Mucosa of descending colon (tissue), 3 donors: ENCODE results near the gene IGSF1. TPM values are rescaled to one million over a fixed set of nuclear protein-coding genes. Genes with fewer than 3 reads are reported as not detected.

Source experiments
- ATAC-seq: fragments of 200-7000 bp; cut with Tn5 transposase; one replicate; pipeline ENCODE4 v1.9.1; 2020; ENCODE audit warnings: mild to moderate bottlenecking, moderate library complexity
- DNase-seq, 3 donors: peaks; one replicate each; pipeline ENCODE4 v3.0.0-alpha.2; 2020
- H3K36me3 ChIP-seq: fragments of 200-600 bp; one replicate; pipeline ENCODE4 v1.8.0; 2021; ENCODE audit warnings: low read depth, mild to moderate bottlenecking
- H3K4me1 ChIP-seq: fragments of 200-600 bp; one replicate; pipeline ENCODE4 v1.8.0; 2021; ENCODE audit warnings: low read depth, mild to moderate bottlenecking
- H3K4me3 ChIP-seq: fragments of 200-600 bp; one replicate; pipeline ENCODE4 v1.8.0; 2021; ENCODE audit warnings: mild to moderate bottlenecking
- H3K9me3 ChIP-seq: fragments of 200-600 bp; one replicate; pipeline ENCODE4 v1.8.0; 2021; ENCODE audit warnings: mild to moderate bottlenecking
- intact Hi-C, 2 donors: fragments of 100-400 bp; cut with DNase I in 1 of 2; cut with micrococcal nuclease in 1 of 2; formaldehyde crosslinking; loops; one replicate each; pipeline versions ENCODE4 v1.11.0 to v1.11.1; 2022; cut with DNase I, micrococcal nuclease
- long read RNA-seq, 2 donors: library from polyadenylated mRNA; unstranded; transcript quantifications; one replicate each; pipeline ENCODE4 v2.0.0, GENCODE V29; 2019 to 2021
- total RNA-seq, 3 donors: library from RNA; stranded (reverse); fragmentation: NEBNext Ultra II Directional in 2 of 3; extraction: Animal tissue kit (Norgen Biotek cat#: 25700) in 2 of 3; gene quantifications; one replicate each; pipeline versions ENCODE4 v1.2.1 to v1.2.4, GENCODE V29; 2021 to 2023
- TF ChIP-seq, protein P1 (sequence below): fragments of 200-600 bp; IDR thresholded peaks from one replicate; pipeline ENCODE4 v1.8.0; 2022; ENCODE audit warnings: antibody characterized with exemption, mild to moderate bottlenecking
- donor health status: DM: no; HTN: no; CAD: no; lungs with moderate emphysema.
- donor health status: DM: no; HTN: no; CAD: no.
- donor health status: DM: no; HTN: yes; CAD: no.

IGSF1 gene
- total RNA-seq: under 1 TPM in 2 of 3 donors, not detected in 1; 0.12 to 0.66 TPM
- long read RNA-seq, donor 1, partial matches to known transcripts: 0 of 1 reads
- long read RNA-seq, donor 1, other reads (novel, unspliced or antisense): 0 of 1 reads
- long read RNA-seq, donor 2: 0 reads

DNA sequence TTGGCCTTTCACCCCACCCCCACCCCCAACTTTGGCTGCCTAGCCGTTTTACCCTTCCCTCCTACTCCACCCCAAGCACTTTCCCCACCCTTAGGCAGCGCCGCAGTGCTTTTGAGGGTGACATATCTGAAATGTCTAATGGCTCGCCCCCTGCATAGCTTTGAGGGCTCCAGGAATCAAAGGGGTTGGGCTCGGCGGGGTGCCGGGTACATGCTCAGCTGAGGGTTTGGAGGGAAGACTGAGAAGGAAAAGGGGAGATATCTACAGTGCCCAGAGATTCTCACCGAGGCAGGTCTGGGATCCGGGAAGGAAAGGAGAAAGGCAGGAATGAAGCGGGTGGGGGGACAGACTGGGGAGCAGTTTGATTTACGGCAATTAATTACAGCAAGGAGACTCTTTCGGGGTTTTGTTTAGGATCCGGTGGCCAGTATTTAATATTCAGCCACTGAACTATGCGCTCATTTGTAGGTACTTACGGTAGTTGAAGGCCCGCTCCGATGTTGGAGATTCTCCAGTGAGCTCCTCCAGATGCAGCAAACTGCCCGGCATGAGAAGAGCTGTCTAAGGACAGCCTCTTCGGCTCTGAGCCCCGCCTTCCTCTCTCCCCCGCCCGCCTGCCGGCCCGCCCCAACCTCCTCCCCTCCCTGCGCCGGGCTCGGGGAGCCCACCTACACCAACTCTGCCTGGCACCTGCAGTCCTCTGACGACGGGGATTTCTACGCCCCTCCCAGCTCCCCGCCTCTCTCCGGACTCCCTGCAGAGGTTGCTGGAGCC, at the start of gene IGSF1:
IGSF1 (minus strand) TSS at position 569 of the 774 bp plus-strand sequence. CDS start 2,632 bp downstream, outside the sequence.
- peak in 2 of 3 donors; percentile 14 to 19 for DNase-seq
- peak; percentile 25 for ATAC-seq
- no peak within 1 kb of the TSS for H3K4me3 ChIP-seq
- H3K4me1 ChIP-seq: no peaks in the 10 kb centered on the region
- TF ChIP-seq, protein P1, sequence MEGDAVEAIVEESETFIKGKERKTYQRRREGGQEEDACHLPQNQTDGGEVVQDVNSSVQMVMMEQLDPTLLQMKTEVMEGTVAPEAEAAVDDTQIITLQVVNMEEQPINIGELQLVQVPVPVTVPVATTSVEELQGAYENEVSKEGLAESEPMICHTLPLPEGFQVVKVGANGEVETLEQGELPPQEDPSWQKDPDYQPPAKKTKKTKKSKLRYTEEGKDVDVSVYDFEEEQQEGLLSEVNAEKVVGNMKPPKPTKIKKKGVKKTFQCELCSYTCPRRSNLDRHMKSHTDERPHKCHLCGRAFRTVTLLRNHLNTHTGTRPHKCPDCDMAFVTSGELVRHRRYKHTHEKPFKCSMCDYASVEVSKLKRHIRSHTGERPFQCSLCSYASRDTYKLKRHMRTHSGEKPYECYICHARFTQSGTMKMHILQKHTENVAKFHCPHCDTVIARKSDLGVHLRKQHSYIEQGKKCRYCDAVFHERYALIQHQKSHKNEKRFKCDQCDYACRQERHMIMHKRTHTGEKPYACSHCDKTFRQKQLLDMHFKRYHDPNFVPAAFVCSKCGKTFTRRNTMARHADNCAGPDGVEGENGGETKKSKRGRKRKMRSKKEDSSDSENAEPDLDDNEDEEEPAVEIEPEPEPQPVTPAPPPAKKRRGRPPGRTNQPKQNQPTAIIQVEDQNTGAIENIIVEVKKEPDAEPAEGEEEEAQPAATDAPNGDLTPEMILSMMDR: no peak
- no peaks in the 10 kb centered on the region for H3K36me3 ChIP-seq
- H3K9me3 ChIP-seq: no peaks in the 10 kb centered on the region
- intact Hi-C loops: no loop called here

DNA sequence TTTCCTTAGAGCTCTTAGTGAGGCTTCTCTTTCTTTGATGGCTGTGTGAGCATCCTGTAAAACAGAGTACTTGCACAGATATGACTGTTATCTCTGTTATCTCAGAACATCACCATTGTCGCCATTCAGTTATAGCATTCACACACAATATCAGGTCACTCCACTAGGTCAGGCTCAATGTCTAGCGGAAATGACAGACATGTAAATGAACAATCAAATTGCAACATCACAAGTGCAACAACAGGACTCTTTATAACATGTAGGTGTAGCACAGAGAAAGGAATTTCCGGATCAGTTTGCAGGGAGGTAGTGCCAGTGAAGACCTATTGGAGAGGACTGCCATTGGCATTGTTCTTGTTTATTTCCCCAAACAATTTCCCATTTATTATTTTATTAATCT, 43.2 kb upstream of the IGSF1 start:
- no peak for DNase-seq

GRCh38 chrX:131331152-131331551, 42.0 kb upstream of the IGSF1 start:
- intact Hi-C loops: no loop called here

More for the DNA sequence above, 43.2 kb upstream of the IGSF1 start:
- TF ChIP-seq, protein P1: no peak
- no peaks in the 10 kb centered on the region for H3K4me1 ChIP-seq
- no peaks in the 10 kb centered on the region for H3K9me3 ChIP-seq
- H3K4me3 ChIP-seq: no peak overlapping the region
- ATAC-seq: no peak
- no peaks in the 10 kb centered on the region for H3K36me3 ChIP-seq
- intact Hi-C loops: no loop called here

GRCh38 chrX:131330735-131331134, 41.6 kb upstream of the IGSF1 start:
- ATAC-seq: no peak
- TF ChIP-seq, protein P1: no peak
- Histone ChIP-seq H3K9me3 (no peaks in the 10 kb centered on the region), H3K36me3 (no peaks in the 10 kb centered on the region), H3K4me1 (no peaks in the 10 kb centered on the region), H3K4me3 (no peak overlapping the region)
- intact Hi-C loops: no loop called here
- DNase-seq: no peak

More at GRCh38 chrX:131331152-131331551, 42.0 kb upstream of the IGSF1 start:
- Histone ChIP-seq H3K4me1 (no peaks in the 10 kb centered on the region), H3K36me3 (no peaks in the 10 kb centered on the region), H3K9me3 (no peaks in the 10 kb centered on the region), H3K4me3 (no peak overlapping the region)
- TF ChIP-seq, protein P1: no peak
- DNase-seq (no peak), ATAC-seq (no peak)

GRCh38 chrX:131322651-131323050, 33.5 kb upstream of the IGSF1 start:
- Histone ChIP-seq H3K36me3 (no peaks in the 10 kb centered on the region), H3K9me3 (no peaks in the 10 kb centered on the region), H3K4me3 (no peak overlapping the region), H3K4me1 (no peaks in the 10 kb centered on the region)
- no peak for DNase-seq
- no peak for ATAC-seq
- TF ChIP-seq, protein P1: no peak
- intact Hi-C loops: no loop called here
